Liver (tissue), 9 donors: ENCODE data around the gene RPS6KA6. TPM values are rescaled to one million over a fixed set of nuclear protein-coding genes. Genes with fewer than 3 reads are reported as not detected.

Experiments used
- DNase-seq: peaks from one replicate; pipeline ENCODE4 v3.0.0-alpha.2; 2017; ENCODE audit warnings: low spot score
- H3K27ac ChIP-seq, 2 donors: one replicate each; pipeline ENCODE4 v1.7.0; 2013; ENCODE audit warnings: inconsistent platforms in 2 of 2, low read length in 2 of 2, control low read depth in 1 of 2, low read depth in 1 of 2, mild to moderate bottlenecking in 1 of 2
- H3K27me3 ChIP-seq, 4 donors: one replicate each; pipeline versions ENCODE4 v1.6.1 to v1.7.0; 2013; ENCODE audit warnings: low read length in 3 of 4, inconsistent platforms in 1 of 4, mild to moderate bottlenecking in 1 of 4, moderate library complexity in 1 of 4; ENCODE audit not compliant: control insufficient read depth in 4 of 4, insufficient read depth in 4 of 4
- H3K36me3 ChIP-seq, 4 donors: one replicate each; pipeline versions ENCODE4 v1.6.1 to v1.7.0; 2013; ENCODE audit warnings: low read length in 3 of 4, mild to moderate bottlenecking in 3 of 4, low read depth in 1 of 4, moderate library complexity in 1 of 4; ENCODE audit not compliant: control insufficient read depth in 4 of 4, insufficient read depth in 3 of 4
- H3K4me1 ChIP-seq, 4 donors: one replicate each; pipeline versions ENCODE4 v1.6.1 to v1.7.0; 2013; ENCODE audit warnings: low read length in 3 of 4, mild to moderate bottlenecking in 3 of 4, moderate library complexity in 1 of 4; ENCODE audit not compliant: control insufficient read depth in 4 of 4, insufficient read depth in 4 of 4
- H3K4me3 ChIP-seq, 3 donors: one replicate each; pipeline versions ENCODE4 v1.6.1 to v1.7.0; 2013; ENCODE audit warnings: low read length in 3 of 3, control low read depth in 1 of 3, low read depth in 1 of 3, mild to moderate bottlenecking in 1 of 3
- H3K9ac ChIP-seq, 2 donors: one replicate each; pipeline ENCODE4 v1.7.0; 2013; ENCODE audit warnings: low read length in 2 of 2, mild to moderate bottlenecking in 2 of 2, moderate library complexity in 2 of 2, control low read depth in 1 of 2, low read depth in 1 of 2
- H3K9me3 ChIP-seq, 4 donors: one replicate each; pipeline versions ENCODE4 v1.6.1 to v1.7.0; 2013; ENCODE audit warnings: low read length in 3 of 4; ENCODE audit not compliant: control insufficient read depth in 4 of 4
- CTCF ChIP-seq: fragments of 150-350 bp; IDR thresholded peaks from 2 replicates; pipeline ENCODE4 v1.5.1; 2017; ENCODE audit warnings: improper control_type of control experiment, low read depth, low read length; ENCODE audit not compliant: missing input control
- EGR1 ChIP-seq, 2 donors: IDR thresholded peaks; 2 replicates each; pipeline ENCODE4 v1.6.1; 2016 to 2018; ENCODE audit warnings: antibody characterized with exemption in 2 of 2, low read depth in 2 of 2
- FOXA1 ChIP-seq: IDR thresholded peaks from 2 replicates; pipeline ENCODE4 v1.6.1; 2016; ENCODE audit warnings: antibody characterized with exemption
- FOXA2 ChIP-seq: IDR thresholded peaks from 2 replicates; pipeline ENCODE4 v1.6.1; 2016; ENCODE audit warnings: antibody characterized with exemption
- GABPA ChIP-seq, 2 donors: IDR thresholded peaks in 1 of 2; conservative IDR thresholded peaks in 1 of 2; 2 replicates each; pipeline ENCODE4 v1.6.1; 2016; ENCODE audit warnings: antibody characterized with exemption in 2 of 2, mild to moderate bottlenecking in 1 of 2, moderate library complexity in 1 of 2
- JUND ChIP-seq, 2 donors: IDR thresholded peaks; 2 replicates each; pipeline ENCODE4 v1.6.1; 2016; ENCODE audit warnings: antibody characterized with exemption in 2 of 2
- RAD21 ChIP-seq, 2 donors: IDR thresholded peaks; 2 replicates each; pipeline ENCODE4 v1.6.1; 2016; ENCODE audit warnings: antibody characterized with exemption in 2 of 2, mild to moderate bottlenecking in 2 of 2
- RXRA ChIP-seq, 2 donors: IDR thresholded peaks; 2 replicates each; pipeline ENCODE4 v1.6.1; 2017 to 2018; ENCODE audit warnings: antibody characterized with exemption in 2 of 2, mild to moderate bottlenecking in 1 of 2
- SP1 ChIP-seq: IDR thresholded peaks from 2 replicates; pipeline ENCODE4 v1.6.1; 2018; ENCODE audit warnings: antibody characterized with exemption, mild to moderate bottlenecking
- TAF1 ChIP-seq: conservative IDR thresholded peaks from 2 replicates; pipeline ENCODE4 v1.6.1; 2016; ENCODE audit warnings: antibody characterized with exemption, mild to moderate bottlenecking
- YY1 ChIP-seq: IDR thresholded peaks from 2 replicates; pipeline ENCODE4 v1.6.1; 2016; ENCODE audit warnings: antibody characterized with exemption, mild to moderate bottlenecking
- ZBTB33 ChIP-seq: IDR thresholded peaks from 2 replicates; pipeline ENCODE4 v1.6.1; 2016; ENCODE audit warnings: antibody characterized with exemption
- WGBS: extraction: QIAGEN DNeasy Blood & Tissue Kit; methylation state at CpG from one replicate; pipeline ENCODE4 v1.1.7; 2013; 5-methylcytosine and 5-hydroxymethylcytosine counted together
- polyA plus RNA-seq, 2 donors: library from polyadenylated mRNA; stranded (reverse) in 1 of 2; unstranded in 1 of 2; fragments of 200-250 nt in 1 of 2; fragments of >200 nt in 1 of 2; fragmentation: Nextera tagmentation in 1 of 2; extraction: Ambion mirVana in 1 of 2; gene quantifications; one replicate each; pipeline versions ENCODE4 v1.2.1 to v1.2.3, GENCODE V29; 2013 to 2015
- total RNA-seq, 2 donors: library from RNA; depleted of rRNA; stranded (reverse); fragments of >200 nt; gene quantifications; one replicate each; pipeline ENCODE4 v1.2.3, GENCODE V29; 2014
- donor health status: healthy.
- donor health status: healthy.
- donor health status: healthy.
- donor health status: healthy.
- donor health status: healthy.

The RPS6KA6 gene
- total and polyA plus RNA-seq, 4 donors: 0.39 to 1.9 (median 0.91) TPM

DNA sequence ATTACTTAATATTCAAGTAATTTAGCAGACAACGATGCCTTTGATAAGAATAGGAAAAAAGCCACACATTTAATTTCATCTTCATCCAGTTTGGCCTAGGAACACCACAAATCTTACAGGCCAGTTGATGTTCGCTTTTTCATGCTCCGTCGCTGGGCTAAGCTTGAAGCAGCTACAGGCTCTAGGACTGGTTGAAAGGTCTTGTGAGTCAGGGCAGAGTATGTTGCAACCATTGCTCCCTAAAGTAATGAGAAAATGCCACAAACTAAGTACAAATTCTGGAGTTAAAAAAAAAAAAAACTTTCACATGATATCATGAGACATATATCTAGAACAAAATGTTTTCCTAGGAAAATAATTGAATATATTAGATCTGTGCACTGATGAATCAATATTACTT, 123.8 kb downstream of the RPS6KA6 start:
- Histone ChIP-seq H3K4me1 (no peaks in the 10 kb centered on the region), H3K4me3 (no peak overlapping the region), H3K9me3 (no peaks in the 10 kb centered on the region), H3K27me3 (no peaks in the 10 kb centered on the region), H3K9ac (no peak overlapping the region), H3K27ac (no peak overlapping the region), H3K36me3 (no peaks in the 10 kb centered on the region)
- 90% methylated on average over 4 of the region's 4 CpGs for WGBS
- no peak for DNase-seq
- TF ChIP-seq ZBTB33: no peak

- H3K36me3 ChIP-seq: no peaks in the 10 kb centered on the region
- peaks cover 0 to 2% (median 0%) of the 10 kb centered on the region in 4 donors for H3K4me1 ChIP-seq
- no peaks in the 10 kb centered on the region for H3K9me3 ChIP-seq
- no peak overlapping the region for H3K4me3 ChIP-seq
- H3K27me3 ChIP-seq: no peaks in the 10 kb centered on the region
- H3K9ac ChIP-seq: no peak overlapping the region
- DNase-seq: no peak
- 77% methylated on average over 2 of the region's 2 CpGs for WGBS
- TF ChIP-seq RAD21 (IDR thresholded peaks at IDR 0.05): no peak
- TF ChIP-seq EGR1 (IDR thresholded peaks at IDR 0.05; ENCODE audit: low read depth in 2 of 2): no peak
- TF ChIP-seq ZBTB33: no peak
- no peak for TF ChIP-seq FOXA1
- no peak for TF ChIP-seq YY1
- TF ChIP-seq GABPA (IDR thresholded peaks at IDR 0.05 in 1 of 2, conservative IDR thresholded peaks at IDR 0.05 in 1 of 2): no peak
- TF ChIP-seq TAF1: no peak
- TF ChIP-seq FOXA2: no peak
- TF ChIP-seq RXRA (IDR thresholded peaks at IDR 0.05): no peak
- no peak for TF ChIP-seq JUND (IDR thresholded peaks at IDR 0.05)
- no peak for TF ChIP-seq SP1
- H3K27ac ChIP-seq: no peak overlapping the region
These were observed 140.7 kb downstream of the RPS6KA6 start for GRCh38 chrX:84047339-84047738.

DNA sequence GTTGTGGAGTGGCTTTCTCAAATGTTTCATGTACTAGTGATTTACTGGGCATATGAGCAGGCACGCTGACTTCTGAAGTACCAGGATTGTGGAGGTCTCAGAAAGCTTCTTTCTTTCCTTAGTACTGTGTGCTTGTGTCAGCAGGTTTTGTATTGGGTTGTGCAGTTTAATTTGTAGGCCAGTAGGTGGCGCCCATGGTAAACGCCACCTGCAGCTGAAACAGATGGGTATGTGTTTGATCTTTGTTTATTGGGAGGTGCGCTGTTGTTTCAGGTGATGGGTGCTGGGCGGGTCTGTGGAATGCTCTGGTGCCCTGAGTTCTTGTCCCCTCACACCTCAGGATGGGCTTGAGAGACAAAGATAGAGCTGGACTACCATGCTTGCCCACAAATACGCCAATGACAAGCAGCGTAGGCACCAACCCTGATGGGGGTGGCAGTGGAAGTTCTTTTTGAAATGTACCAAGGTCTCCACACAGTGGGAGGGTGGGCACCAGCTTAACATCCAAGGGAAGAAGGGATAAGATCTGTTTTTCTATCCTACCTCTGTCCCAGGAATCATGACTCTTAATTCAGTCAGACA, 141.5 kb downstream of the RPS6KA6 start:
- H3K4me3 ChIP-seq: no peak overlapping the region
- no peak for DNase-seq
- peak; percentile 63 for TF ChIP-seq CTCF
- TF ChIP-seq RAD21 (IDR thresholded peaks at IDR 0.05): peak; percentile 75 to 88
- no peak for TF ChIP-seq FOXA2
- peaks cover 0 to 2% (median 0%) of the 10 kb centered on the region in 4 donors for H3K4me1 ChIP-seq
- H3K27me3 ChIP-seq: no peaks in the 10 kb centered on the region
- H3K27ac ChIP-seq: no peak overlapping the region
- H3K36me3 ChIP-seq: no peaks in the 10 kb centered on the region
- no peak overlapping the region for H3K9ac ChIP-seq
- H3K9me3 ChIP-seq: no peaks in the 10 kb centered on the region
- 29% methylated on average over 7 of the region's 7 CpGs for WGBS
